K562 (cell line): ENCODE results near the gene KLB. TPM values are rescaled to one million over a fixed set of nuclear protein-coding genes. Genes with fewer than 3 reads are reported as not detected.

Experiments
- ATAC-seq: fragments of 200-7000 bp; cut with Tn5 transposase; 3 replicates; pipeline ENCODE4 v1.9.1; 2020; ENCODE audit warnings: moderate library complexity
- BruUV-seq: library from RNA; stranded (reverse); fragments of 400-500 nt; replicated peaks from 2 replicates; lab custom pipeline; 2021; lab: Mats Ljungman, UMichigan
- CTCF ChIA-PET: fragments of 300-600 bp; formaldehyde crosslinking; extraction: SDS; loops from one replicate; lab custom pipeline; 2021; ENCODE audit warnings: low intra/inter-chr PET ratio; lab: Yijun Ruan, JAX
- POLR2A ChIA-PET: fragments of 300-600, 350-650 bp; sonication (Branson Sonifier 250); formaldehyde crosslinking; extraction: SDS; loops from one replicate; lab custom pipeline; 2021; ENCODE audit warnings: antibody characterized with exemption, inconsistent platforms; lab: Yijun Ruan, JAX
- DNase-seq, 4 experiments: peaks; one replicate each; pipeline versions ENCODE4 v3.0.0 to v3.0.0-alpha.2; 2011 to 2018; ENCODE audit warnings: low spot score in 3 of 4, mixed read lengths in 3 of 4; ENCODE audit errors: extremely low read depth in 1 of 4
- FAIRE-seq: peaks from 2 replicates; lab custom pipeline; 2011; peaks lifted over from hg19 to GRCh38; lab: Jason Lieb, UNC
- H2AFZ ChIP-seq: 2 replicates; pipeline ENCODE4 v1.6.0; 2011; ENCODE audit warnings: low read depth, low read length, control low read depth, inconsistent platforms
- H3K27ac ChIP-seq: fragments of 200-600 bp; 3 replicates; pipeline ENCODE4 v1.8.0; 2011; ENCODE audit warnings: low read depth, mild to moderate bottlenecking, control low read depth, inconsistent platforms, low read length, moderate library complexity, mixed read lengths; ENCODE audit errors: extremely low read depth
- H3K27me3 ChIP-seq, 2 experiments: fragments of 300-600 bp in 1 of 2; 2 replicates in 1 of 2; 3 replicates in 1 of 2; pipeline versions ENCODE4 v1.6.0 to v1.8.0; 2011; ENCODE audit warnings: inconsistent platforms in 2 of 2, low read length in 2 of 2, mild to moderate bottlenecking in 1 of 2, mixed read lengths in 1 of 2, moderate library complexity in 1 of 2; ENCODE audit not compliant: control insufficient read depth in 2 of 2, insufficient read depth in 2 of 2
- H3K36me3 ChIP-seq: fragments of 300-600 bp; 3 replicates; pipeline ENCODE4 v1.8.0; 2011; ENCODE audit warnings: mild to moderate bottlenecking, low read length, inconsistent platforms; ENCODE audit not compliant: control insufficient read depth, insufficient read depth
- H3K4me1 ChIP-seq, 2 experiments: fragments of 200-600 bp in 1 of 2; replicated peaks in 1 of 2; 2 replicates in 1 of 2; 3 replicates in 1 of 2; pipeline versions ENCODE4 v1.5.1 to v1.8.0; 2011; ENCODE audit warnings: inconsistent platforms in 2 of 2, low read length in 2 of 2, mild to moderate bottlenecking in 1 of 2, mixed read lengths in 1 of 2, moderate library complexity in 1 of 2; ENCODE audit not compliant: control insufficient read depth in 2 of 2, insufficient read depth in 2 of 2
- H3K4me2 ChIP-seq: 2 replicates; pipeline ENCODE4 v1.6.1; 2011; ENCODE audit warnings: low read length, control low read depth, inconsistent platforms, mixed read lengths; ENCODE audit not compliant: insufficient read depth
- H3K4me3 ChIP-seq: fragments of 200-600 bp; sonication (generic), shearing (Covaris generic); 2 replicates; pipeline ENCODE4 v1.5.1; 2016; ENCODE audit warnings: control low read depth, inconsistent platforms
- H3K79me2 ChIP-seq: fragments of 200-600 bp; 3 replicates; pipeline ENCODE4 v1.8.0; 2011; ENCODE audit warnings: low read length, inconsistent platforms; ENCODE audit not compliant: control insufficient read depth, insufficient read depth
- H3K9ac ChIP-seq, 2 experiments: 2 replicates each; pipeline versions ENCODE4 v1.6.0 to v1.6.1; 2011; ENCODE audit warnings: low read depth in 2 of 2, low read length in 2 of 2, control low read depth in 1 of 2, inconsistent platforms in 1 of 2, mild to moderate bottlenecking in 1 of 2, mixed read lengths in 1 of 2; ENCODE audit not compliant: insufficient read depth in 1 of 2
- H3K9me1 ChIP-seq: one replicate; pipeline ENCODE4 v1.6.0; 2011; ENCODE audit warnings: inconsistent platforms, mild to moderate bottlenecking, low read length, moderate library complexity; ENCODE audit not compliant: control insufficient read depth, insufficient read depth
- H3K9me3 ChIP-seq: replicated peaks from 2 replicates; pipeline ENCODE4 v1.5.1; 2011; ENCODE audit warnings: low read depth, low read length, inconsistent platforms; ENCODE audit not compliant: control insufficient read depth, insufficient read depth
- H4K20me1 ChIP-seq: replicated peaks from 2 replicates; pipeline ENCODE4 v1.6.1; 2011; ENCODE audit warnings: low read length, inconsistent platforms, mixed read lengths; ENCODE audit not compliant: control insufficient read depth, insufficient read depth
- CAMTA2 ChIP-seq: fragments of 250-450 bp; sonication (Bioruptor Pico); conservative IDR thresholded peaks from 2 replicates; pipeline ENCODE4 v1.5.1; 2022
- CHD1 ChIP-seq: fragments of 200-600 bp; sonication (generic); IDR thresholded peaks from one replicate; pipeline ENCODE4 v1.6.1; 2012; ENCODE audit warnings: mild to moderate bottlenecking, moderate library complexity, low read length, inconsistent platforms
- ETV6 ChIP-seq, 3 experiments: fragments of 150-350 bp in 1 of 3; sonication (generic) in 1 of 3; formaldehyde crosslinking in 1 of 3; IDR thresholded peaks; 2 replicates each; pipeline versions ENCODE4 v1.6.1 to v1.8.0; 2014 to 2022; ENCODE audit warnings: borderline replicate concordance in 2 of 3, low read depth in 2 of 3, antibody characterized with exemption in 1 of 3, low read length in 1 of 3, mild to moderate bottlenecking in 1 of 3, missing genetic modification reagents in 1 of 3
- ILF3 ChIP-seq: fragments of 450-650 bp; IDR thresholded peaks from 2 replicates; pipeline ENCODE4 v1.6.1; 2018; ENCODE audit warnings: antibody characterized with exemption, mild to moderate bottlenecking, moderate library complexity, borderline replicate concordance
- IRF9 ChIP-seq: fragments of 450-650 bp; IDR thresholded peaks from 2 replicates; pipeline ENCODE4 v1.6.1; 2016; ENCODE audit warnings: missing biosample characterization, missing genetic modification characterization
- KAT2B ChIP-seq: IDR thresholded peaks from one replicate; pipeline ENCODE4 v1.6.1; 2012; ENCODE audit warnings: low read depth, mild to moderate bottlenecking, control low read depth, inconsistent platforms, low read length, moderate library complexity
- KDM1A ChIP-seq, 2 experiments: fragments of 450-650 bp; IDR thresholded peaks; 2 replicates each; pipeline ENCODE4 v1.6.1; 2016; ENCODE audit warnings: mild to moderate bottlenecking in 2 of 2
- NCOA2 ChIP-seq, 2 experiments: fragments of 450-650 bp; IDR thresholded peaks; 2 replicates each; pipeline ENCODE4 v1.6.1; 2018; ENCODE audit warnings: mild to moderate bottlenecking in 2 of 2, moderate library complexity in 1 of 2; ENCODE audit not compliant: partially characterized antibody in 2 of 2
- RBFOX2 ChIP-seq: fragments of 200-400 bp; formaldehyde crosslinking; IDR thresholded peaks from 2 replicates; pipeline ENCODE4 v1.6.1; 2017; ENCODE audit warnings: low read depth, mild to moderate bottlenecking, low read length, moderate library complexity
- RBM25 ChIP-seq: fragments of 200-400 bp; formaldehyde crosslinking; IDR thresholded peaks from 2 replicates; pipeline ENCODE4 v1.6.1; 2018; ENCODE audit warnings: low read length, low read depth, moderate library complexity; ENCODE audit not compliant: severe bottlenecking
- RBM39 ChIP-seq: fragments of 200-400 bp; formaldehyde crosslinking; optimal IDR thresholded peaks from 2 replicates; pipeline ENCODE3; 2018; ENCODE audit warnings: low read depth, low read length
- SPI1 ChIP-seq: IDR thresholded peaks from 2 replicates; pipeline ENCODE4 v1.6.1; 2011; ENCODE audit warnings: low read depth, low read length, control low read depth, borderline replicate concordance
- ZBTB7A ChIP-seq: IDR thresholded peaks from 2 replicates; pipeline ENCODE4 v1.6.1; 2011; ENCODE audit warnings: low read depth, mild to moderate bottlenecking, low read length, moderate library complexity, borderline replicate concordance; ENCODE audit not compliant: control insufficient read depth
- ZNF121 ChIP-seq: sonication (generic); formaldehyde crosslinking; conservative IDR thresholded peaks from 2 replicates; pipeline ENCODE4 v1.8.0; 2022; ENCODE audit warnings: missing genetic modification reagents
- WGBS: fragments of 100-300 bp; shearing (Covaris generic); methylation state at CpG from one replicate; pipeline ENCODE4 v1.1.6; 2016; ENCODE audit warnings: low coverage, mixed read lengths; ENCODE audit not compliant: insufficient coverage; ENCODE audit errors: missing lambda C conversion rate; 5-methylcytosine and 5-hydroxymethylcytosine counted together
- in situ Hi-C: fragments of 300-500 bp; cut with MboI; formaldehyde crosslinking; loops from 4 replicates; pipeline ENCODE4 v1.15.0; 2018; ENCODE audit warnings: inconsistent platforms, mixed read lengths
- intact Hi-C: fragments of 100-400 bp; cut with micrococcal nuclease; formaldehyde crosslinking; loops from 2 replicates; pipeline ENCODE4 v1.14.2; 2022
- polyA plus RNA-seq, 8 experiments: library from polyadenylated mRNA; depleted of rRNA in 4 of 8; stranded (reverse) in 5 of 8; unstranded in 3 of 8; fragments of >200 nt; fragmentation: Nextera tagmentation in 2 of 8; fragmentation: Illumina TruSeq in 1 of 8; extraction: Ambion mirVana in 2 of 8; extraction: Trizol in 1 of 8; gene quantifications; 2 replicates each; pipeline versions ENCODE4 v1.2.1 to v1.2.3, GENCODE V29; 2011 to 2014; ENCODE audit warnings: inconsistent platforms in 1 of 8, missing spikeins in 1 of 8
- total RNA-seq, 7 experiments: library from RNA; depleted of rRNA in 6 of 7; stranded (reverse); fragments of >200 nt in 6 of 7; fragmentation: Illumina TruSeq in 2 of 7; extraction: Trizol in 2 of 7; gene quantifications; 2 replicates each; pipeline versions ENCODE4 v1.2.1 to v1.2.3, GENCODE V29; 2011 to 2021; ENCODE audit warnings: low replicate concordance in 1 of 7
- TF ChIP-seq, protein P1 (sequence below), 2 experiments: fragments of 450-650 bp; conservative IDR thresholded peaks; 2 replicates each; pipeline ENCODE4 v1.6.1; 2017; ENCODE audit warnings: mild to moderate bottlenecking in 2 of 2, moderate library complexity in 2 of 2
- TF ChIP-seq, protein P2 (sequence below): sonication (generic); formaldehyde crosslinking; IDR thresholded peaks from 2 replicates; pipeline ENCODE4 v1.8.1; 2022; ENCODE audit warnings: missing genetic modification reagents

KLB gene
- total and polyA plus RNA-seq, 9 of the 15 experiments (the other 6 are each of a cell fraction or from before 2014, with no cell fraction given), result 0.04 to 0.13 TPM; not detected in 7

- WGBS, result 2% methylated on average over 10 of the region's 10 CpGs
- peaks cover 3 to 12% of the 10 kb centered on the region in 2 experiments; a peak in 4 of 5 replicates for H3K4me1 ChIP-seq
- H3K27ac ChIP-seq, result peak overlapping the region; percentile 93
- TF ChIP-seq ILF3 (0 out of 2 replicates have a peak, but pooled peaks have one; percentile 37), IRF9 (0 out of 2 replicates have a peak, but pooled peaks have one; percentile 20), SPI1 (peak; percentile 19; the same call in 1 of the 2 replicates), KAT2B (no peak), NCOA2 (IDR thresholded peaks at IDR 0.05; ENCODE audit: partially characterized antibody in 2 of 2) (no peak), ETV6 (IDR thresholded peaks at IDR 0.05; ENCODE audit: borderline replicate concordance in 1 of 2, low read depth in 2 of 2, low read length in 1 of 2) (no peak), ETV6 (CRISPR knock-in tag; IDR thresholded peaks at IDR 0.05; ENCODE audit: borderline replicate concordance) (no peak), RBFOX2 (peak; percentile 71), ZBTB7A (no peak), CAMTA2 (CRISPR knock-in tag) (no peak), RBM25 (peak; percentile 14), CHD1 (peak; percentile 11), RBM39 (no peak), KDM1A (IDR thresholded peaks at IDR 0.05) (no peak), ZNF121 (CRISPR knock-in tag) (peak; percentile 80)
- TF ChIP-seq, protein P1, sequence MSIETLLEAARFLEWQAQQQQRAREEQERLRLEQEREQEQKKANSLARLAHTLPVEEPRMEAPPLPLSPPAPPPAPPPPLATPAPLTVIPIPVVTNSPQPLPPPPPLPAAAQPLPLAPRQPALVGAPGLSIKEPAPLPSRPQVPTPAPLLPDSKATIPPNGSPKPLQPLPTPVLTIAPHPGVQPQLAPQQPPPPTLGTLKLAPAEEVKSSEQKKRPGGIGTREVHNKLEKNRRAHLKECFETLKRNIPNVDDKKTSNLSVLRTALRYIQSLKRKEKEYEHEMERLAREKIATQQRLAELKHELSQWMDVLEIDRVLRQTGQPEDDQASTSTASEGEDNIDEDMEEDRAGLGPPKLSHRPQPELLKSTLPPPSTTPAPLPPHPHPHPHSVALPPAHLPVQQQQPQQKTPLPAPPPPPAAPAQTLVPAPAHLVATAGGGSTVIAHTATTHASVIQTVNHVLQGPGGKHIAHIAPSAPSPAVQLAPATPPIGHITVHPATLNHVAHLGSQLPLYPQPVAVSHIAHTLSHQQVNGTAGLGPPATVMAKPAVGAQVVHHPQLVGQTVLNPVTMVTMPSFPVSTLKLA (conservative IDR thresholded peaks at IDR 0.05), result peak in 1 of 2 experiments; percentile 21; a peak in 1 of 4 replicates
- TF ChIP-seq, protein P2, sequence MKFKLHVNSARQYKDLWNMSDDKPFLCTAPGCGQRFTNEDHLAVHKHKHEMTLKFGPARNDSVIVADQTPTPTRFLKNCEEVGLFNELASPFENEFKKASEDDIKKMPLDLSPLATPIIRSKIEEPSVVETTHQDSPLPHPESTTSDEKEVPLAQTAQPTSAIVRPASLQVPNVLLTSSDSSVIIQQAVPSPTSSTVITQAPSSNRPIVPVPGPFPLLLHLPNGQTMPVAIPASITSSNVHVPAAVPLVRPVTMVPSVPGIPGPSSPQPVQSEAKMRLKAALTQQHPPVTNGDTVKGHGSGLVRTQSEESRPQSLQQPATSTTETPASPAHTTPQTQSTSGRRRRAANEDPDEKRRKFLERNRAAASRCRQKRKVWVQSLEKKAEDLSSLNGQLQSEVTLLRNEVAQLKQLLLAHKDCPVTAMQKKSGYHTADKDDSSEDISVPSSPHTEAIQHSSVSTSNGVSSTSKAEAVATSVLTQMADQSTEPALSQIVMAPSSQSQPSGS, result no peak
These were observed 50.4 kb downstream of the KLB start for GRCh38 chr4:39456946-39457763.

More at GRCh38 chr4:39456946-39457763, 50.4 kb downstream of the KLB start:
- Histone ChIP-seq H4K20me1 (peaks cover 26% of the 10 kb centered on the region; the same call in 1 of the 2 replicates), H3K9me1 (no peaks in the 10 kb centered on the region), H3K9ac (peak overlapping the region; percentile 80 to 97; a peak in 3 of 4 replicates), H3K9me3 (no peaks in the 10 kb centered on the region), H3K79me2 (peaks cover 75% of the 10 kb centered on the region), H3K4me2 (peak overlapping the region; percentile 96), H3K36me3 (peaks cover 77% of the 10 kb centered on the region), H3K27me3 (no peaks in the 10 kb centered on the region), H3K4me3 (peak overlapping the region; percentile 82), H2AFZ (no peak overlapping the region)
- ATAC-seq, result no peak
- POLR2A ChIA-PET, result interaction anchor here (1.0 to 2.5 kb wide), 5 partner anchors 13 to 181 kb away, joined by 3 to 20 read pairs (median 3); partner anchors contain the start of genes SMIM14 and UGDH
- intact Hi-C loops (loop anchor here (10.0 kb wide), 1 partner anchor 562 kb away; no protein-coding TSS in a partner anchor), in situ Hi-C loops (no loop called here)
- BruUV-seq, result no TSS peak
- CTCF ChIA-PET, result no interaction called here
- FAIRE-seq, result no peak
- no peak for DNase-seq
